Activated naive CD4-positive, alpha-beta T cell treated with anti-CD3 and anti-CD28 coated beads, Interleukin-2, amount 10 ng/mL, durations not matched to agents 7 days and 5 days (primary cell): Measurements from ENCODE around the gene MRPS14.
A peak's percentile ranks its signal among the peaks of the same experiment; 100 is the strongest.

ENCODE experiments used
- CTCF ChIA-PET: fragments of 350-600 bp; sonication (Branson Sonifier 250); formaldehyde crosslinking; loops from one replicate; lab custom pipeline; 2021; ENCODE audit warnings: antibody characterized with exemption; lab: Charles Lee
- DNase-seq: peaks from one replicate; pipeline ENCODE4 v3.0.0-alpha.2; 2020
- H3K27ac Mint-ChIP-seq: one replicate; pipeline ENCODE4 v1.8.0; 2021; ENCODE audit warnings: mild to moderate bottlenecking, moderate library complexity, mixed read lengths
- H3K27me3 Mint-ChIP-seq: one replicate; pipeline ENCODE4 v1.8.0; 2021; ENCODE audit warnings: mild to moderate bottlenecking, mixed read lengths
- H3K36me3 Mint-ChIP-seq: one replicate; pipeline ENCODE4 v1.8.0; 2021; ENCODE audit warnings: mixed read lengths
- H3K4me1 Mint-ChIP-seq: one replicate; pipeline ENCODE4 v1.8.0; 2021; ENCODE audit warnings: mixed read lengths
- H3K4me3 Mint-ChIP-seq: one replicate; pipeline ENCODE4 v1.8.0; 2021; ENCODE audit warnings: mild to moderate bottlenecking, moderate library complexity, mixed read lengths
- H3K9me3 Mint-ChIP-seq: one replicate; pipeline ENCODE4 v1.8.0; 2021; ENCODE audit warnings: mixed read lengths

The MRPS14 gene

GRCh38 chr1:174988986-174989385 lies 34.2 kb downstream of the MRPS14 start:
- DNase-seq, result no peak
- CTCF ChIA-PET, result interaction anchor here (1.0 kb wide), 1 partner anchor 219 kb away, joined by 3 read pairs; no protein-coding TSS in a partner anchor
- Mint-ChIP-seq H3K9me3 (no peaks in the 10 kb centered on the region), H3K27ac (peak overlapping the region; percentile 75), H3K4me1 (peaks cover 34% of the 10 kb centered on the region), H3K27me3 (no peaks in the 10 kb centered on the region), H3K4me3 (no peak overlapping the region), H3K36me3 (peaks cover 42% of the 10 kb centered on the region)

- CTCF ChIA-PET, result interaction anchor here (1.0 kb wide), 1 partner anchor 218 kb away, joined by 3 read pairs; no protein-coding TSS in a partner anchor
- no peak for DNase-seq
- Mint-ChIP-seq H3K36me3 (peaks cover 39% of the 10 kb centered on the region), H3K27me3 (no peaks in the 10 kb centered on the region), H3K4me3 (no peak overlapping the region), H3K4me1 (peaks cover 36% of the 10 kb centered on the region), H3K27ac (no peak overlapping the region), H3K9me3 (no peaks in the 10 kb centered on the region)
Observed at GRCh38 chr1:174988539-174988938, 34.7 kb downstream of the MRPS14 start.

DNA sequence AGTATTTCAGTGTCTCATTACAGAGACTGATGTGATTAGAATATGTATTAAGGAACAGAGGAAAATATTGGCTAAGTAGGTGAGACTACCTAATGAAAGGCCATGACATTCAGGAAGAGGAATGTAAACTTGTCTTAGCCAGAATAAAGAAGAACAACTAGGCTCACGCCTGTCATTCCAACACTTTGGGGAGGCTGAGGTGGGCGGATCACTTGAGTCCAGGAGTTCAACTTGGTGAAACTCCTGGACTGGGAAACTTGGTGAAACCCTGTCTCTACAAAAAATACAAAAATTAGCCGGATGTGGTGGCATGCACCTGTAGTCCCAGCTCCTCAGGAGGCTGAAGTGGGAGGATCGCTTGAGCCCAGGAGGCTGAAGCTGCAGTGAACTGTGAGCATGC lies 38.3 kb downstream of the MRPS14 start:
- Mint-ChIP-seq H3K27ac (no peak overlapping the region), H3K4me3 (no peak overlapping the region), H3K9me3 (no peaks in the 10 kb centered on the region), H3K4me1 (peaks cover 44% of the 10 kb centered on the region), H3K27me3 (no peaks in the 10 kb centered on the region), H3K36me3 (peaks cover 57% of the 10 kb centered on the region)
- no peak for DNase-seq
- CTCF ChIA-PET, result interaction anchor here (0.6 to 3.2 kb wide), 6 partner anchors 11 to 215 kb away, joined by 3 to 17 read pairs (median 4); partner anchors contain the start of gene CACYBP

GRCh38 chr1:174982971-174983689 lies 40.1 kb downstream of the MRPS14 start:
- H3K36me3 Mint-ChIP-seq, result peaks cover 50% of the 10 kb centered on the region
- CTCF ChIA-PET, result interaction anchor here (0.7 to 3.4 kb wide), 25 partner anchors 9 to 721 kb away, joined by 3 to 25 read pairs (median 4); no protein-coding TSS in a partner anchor
- H3K4me1 Mint-ChIP-seq, result peaks cover 30% of the 10 kb centered on the region
- no peaks in the 10 kb centered on the region for H3K27me3 Mint-ChIP-seq
- DNase-seq, result peak; percentile 55
- H3K4me3 Mint-ChIP-seq, result no peak overlapping the region
- H3K27ac Mint-ChIP-seq, result no peak overlapping the region
- no peaks in the 10 kb centered on the region for H3K9me3 Mint-ChIP-seq

GRCh38 chr1:174976436-174977108 lies 46.7 kb downstream of the MRPS14 start:
- DNase-seq, result no peak
- H3K27ac Mint-ChIP-seq, result no peak overlapping the region
- CTCF ChIA-PET, result interaction anchor here (0.6 to 0.9 kb wide), 4 partner anchors 11 to 951 kb away, joined by 3 to 4 read pairs (median 3); no protein-coding TSS in a partner anchor
- H3K36me3 Mint-ChIP-seq, result peaks cover 63% of the 10 kb centered on the region
- H3K4me3 Mint-ChIP-seq, result no peak overlapping the region
- no peaks in the 10 kb centered on the region for H3K27me3 Mint-ChIP-seq
- H3K9me3 Mint-ChIP-seq, result no peaks in the 10 kb centered on the region
- peaks cover 38% of the 10 kb centered on the region for H3K4me1 Mint-ChIP-seq

DNA sequence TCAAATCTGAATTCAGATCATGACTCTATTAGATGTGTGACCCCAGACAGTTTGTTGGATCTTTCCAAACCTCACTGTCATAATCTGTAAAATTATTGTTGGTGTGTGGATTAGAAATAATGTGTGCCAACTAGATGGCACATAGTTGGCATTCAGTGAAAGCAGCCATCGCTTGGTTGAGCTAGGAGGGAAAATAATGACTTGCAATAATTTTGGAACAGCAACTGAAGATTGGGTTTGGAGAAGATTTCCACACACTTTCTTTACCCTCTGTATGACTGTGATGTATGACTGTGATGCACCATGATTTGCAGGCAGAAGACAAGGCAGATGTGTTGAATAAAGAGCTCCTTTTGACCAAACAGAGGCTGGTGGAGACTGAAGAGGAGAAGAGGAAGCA lies 47.5 kb downstream of the MRPS14 start:
- H3K9me3 Mint-ChIP-seq, result no peaks in the 10 kb centered on the region
- H3K27me3 Mint-ChIP-seq, result no peaks in the 10 kb centered on the region
- H3K4me3 Mint-ChIP-seq, result no peak overlapping the region
- H3K36me3 Mint-ChIP-seq, result peaks cover 61% of the 10 kb centered on the region
- CTCF ChIA-PET, result interaction anchor here (0.6 kb wide), 1 partner anchor 950 kb away, joined by 4 read pairs; no protein-coding TSS in a partner anchor
- peaks cover 39% of the 10 kb centered on the region for H3K4me1 Mint-ChIP-seq
- H3K27ac Mint-ChIP-seq, result no peak overlapping the region
- DNase-seq, result no peak

DNA sequence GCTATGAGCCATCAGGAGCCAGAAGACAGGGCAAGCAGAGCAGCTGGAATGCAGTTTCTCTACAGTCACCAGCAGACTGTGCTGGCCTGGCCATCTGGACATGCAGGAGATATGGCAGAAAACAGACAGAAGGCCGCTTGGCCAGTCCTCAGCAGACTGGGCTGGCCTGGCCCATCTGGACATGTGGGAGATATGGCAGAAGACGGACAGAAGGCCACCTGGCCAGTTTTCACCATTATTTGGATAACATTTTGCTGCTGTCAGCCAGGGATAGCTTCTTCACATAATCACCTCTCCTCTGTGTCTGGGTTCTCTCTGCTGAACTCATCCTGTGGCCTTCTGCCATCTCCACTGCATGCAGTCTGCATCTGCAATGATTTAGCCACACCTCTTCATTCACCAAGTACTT lies 48.5 kb downstream of the MRPS14 start:
- H3K4me3 Mint-ChIP-seq, result no peak overlapping the region
- CTCF ChIA-PET, result interaction anchor here (0.8 to 1.7 kb wide), 2 partner anchors 8 to 11 kb away, joined by 4 to 6 read pairs; no protein-coding TSS in a partner anchor
- no peak overlapping the region for H3K27ac Mint-ChIP-seq
- H3K36me3 Mint-ChIP-seq, result peaks cover 59% of the 10 kb centered on the region
- DNase-seq, result no peak
- no peaks in the 10 kb centered on the region for H3K9me3 Mint-ChIP-seq
- H3K27me3 Mint-ChIP-seq, result no peaks in the 10 kb centered on the region
- H3K4me1 Mint-ChIP-seq, result peaks cover 42% of the 10 kb centered on the region

- no peaks in the 10 kb centered on the region for H3K27me3 Mint-ChIP-seq
- peak overlapping the region; percentile 63 for H3K27ac Mint-ChIP-seq
- no peak overlapping the region for H3K4me3 Mint-ChIP-seq
- DNase-seq, result no peak
- H3K4me1 Mint-ChIP-seq, result peaks cover 65% of the 10 kb centered on the region
- CTCF ChIA-PET, result interaction anchor here (1.0 to 2.3 kb wide), 4 partner anchors 9 to 12 kb away, joined by 3 to 8 read pairs (median 4); no protein-coding TSS in a partner anchor
- H3K9me3 Mint-ChIP-seq, result no peaks in the 10 kb centered on the region
- peaks cover 55% of the 10 kb centered on the region for H3K36me3 Mint-ChIP-seq
Observed at GRCh38 chr1:174971902-174972301, 51.3 kb downstream of the MRPS14 start.

DNA sequence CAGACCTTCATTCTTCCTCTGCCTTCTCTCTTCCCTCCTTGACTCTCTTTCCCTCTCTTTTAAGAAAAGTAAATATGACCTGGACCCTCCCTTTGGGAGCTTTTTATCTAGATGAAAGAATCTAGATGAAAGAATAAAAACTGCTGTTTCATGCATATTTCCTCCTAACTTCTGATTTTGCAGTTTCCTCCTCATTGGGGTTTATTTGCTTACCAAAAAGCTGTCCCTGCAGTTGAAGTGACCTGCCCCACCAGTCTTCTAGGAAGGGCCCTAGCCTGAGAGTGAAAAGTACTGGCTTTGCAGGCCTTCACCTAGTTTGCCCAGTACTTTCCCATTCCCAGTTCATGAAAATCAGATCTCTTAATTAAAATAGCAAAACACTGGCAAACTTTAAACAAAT lies 51.8 kb downstream of the MRPS14 start:
- peak overlapping the region; percentile 64 for H3K27ac Mint-ChIP-seq
- no peaks in the 10 kb centered on the region for H3K27me3 Mint-ChIP-seq
- H3K4me3 Mint-ChIP-seq, result peak overlapping the region; percentile 13
- DNase-seq, result no peak
- CTCF ChIA-PET, result interaction anchor here (1.0 to 2.3 kb wide), 2 partner anchors 11 to 12 kb away, joined by 3 to 8 read pairs; no protein-coding TSS in a partner anchor
- no peaks in the 10 kb centered on the region for H3K9me3 Mint-ChIP-seq
- H3K4me1 Mint-ChIP-seq, result peaks cover 62% of the 10 kb centered on the region
- peaks cover 50% of the 10 kb centered on the region for H3K36me3 Mint-ChIP-seq

- peak overlapping the region; percentile 70 for H3K4me3 Mint-ChIP-seq
- H3K27ac Mint-ChIP-seq, result peak overlapping the region; percentile 94
- DNase-seq, result no peak
Observed at GRCh38 chr1:174969977-174970376, 53.2 kb downstream of the MRPS14 start.

DNA sequence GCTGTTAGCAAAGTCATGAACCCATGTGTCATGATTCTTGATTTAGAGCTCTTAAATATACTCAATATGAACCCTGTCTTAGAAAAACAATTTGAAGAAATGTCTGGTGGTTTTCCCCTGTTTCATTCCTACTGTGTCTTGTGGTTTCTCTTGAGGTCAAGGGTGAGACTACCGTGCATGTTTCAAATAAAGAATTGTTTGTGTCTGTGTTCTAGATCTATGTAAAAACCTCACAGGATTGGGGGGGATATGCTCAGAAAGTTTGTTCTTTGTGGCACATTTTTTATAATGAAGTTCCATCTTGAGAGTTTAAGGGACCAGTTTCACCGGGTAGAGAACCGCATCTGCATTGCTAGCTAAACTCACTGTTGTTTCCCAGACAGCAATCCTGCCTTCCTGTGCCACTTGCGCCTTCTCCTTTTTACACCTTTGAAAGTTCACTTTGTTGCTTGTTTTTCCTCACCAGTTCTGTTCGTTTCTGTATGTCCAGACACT lies 54.4 kb downstream of the MRPS14 start:
- no peaks in the 10 kb centered on the region for H3K27me3 Mint-ChIP-seq
- H3K27ac Mint-ChIP-seq, result peak overlapping the region; percentile 94
- peak; percentile 45 for DNase-seq
- peaks cover 83% of the 10 kb centered on the region for H3K4me1 Mint-ChIP-seq
- H3K9me3 Mint-ChIP-seq, result no peaks in the 10 kb centered on the region
- CTCF ChIA-PET, result interaction anchor here (1.0 to 2.0 kb wide), 4 partner anchors 9 to 38 kb away, joined by 3 to 7 read pairs (median 5); no protein-coding TSS in a partner anchor
- H3K4me3 Mint-ChIP-seq, result peak overlapping the region; percentile 70
- peaks cover 31% of the 10 kb centered on the region for H3K36me3 Mint-ChIP-seq

More at GRCh38 chr1:174969977-174970376, 53.2 kb downstream of the MRPS14 start:
- H3K9me3 Mint-ChIP-seq, result no peaks in the 10 kb centered on the region
- H3K36me3 Mint-ChIP-seq, result peaks cover 38% of the 10 kb centered on the region
- CTCF ChIA-PET, result interaction anchor here (2.3 kb wide), 1 partner anchor 13 kb away, joined by 8 read pairs; no protein-coding TSS in a partner anchor
- no peaks in the 10 kb centered on the region for H3K27me3 Mint-ChIP-seq
- peaks cover 71% of the 10 kb centered on the region for H3K4me1 Mint-ChIP-seq

GRCh38 chr1:174967845-174968705 lies 55.1 kb downstream of the MRPS14 start:
- Mint-ChIP-seq H3K4me3 (peak overlapping the region; percentile 70), H3K27ac (peak overlapping the region; percentile 94), H3K9me3 (no peaks in the 10 kb centered on the region), H3K27me3 (no peaks in the 10 kb centered on the region), H3K4me1 (peaks cover 88% of the 10 kb centered on the region), H3K36me3 (peaks cover 29% of the 10 kb centered on the region)
- DNase-seq, result no peak
- CTCF ChIA-PET, result interaction anchor here (0.7 to 2.0 kb wide), 5 partner anchors 10 to 130 kb away, joined by 3 to 7 read pairs (median 4); no protein-coding TSS in a partner anchor

DNA sequence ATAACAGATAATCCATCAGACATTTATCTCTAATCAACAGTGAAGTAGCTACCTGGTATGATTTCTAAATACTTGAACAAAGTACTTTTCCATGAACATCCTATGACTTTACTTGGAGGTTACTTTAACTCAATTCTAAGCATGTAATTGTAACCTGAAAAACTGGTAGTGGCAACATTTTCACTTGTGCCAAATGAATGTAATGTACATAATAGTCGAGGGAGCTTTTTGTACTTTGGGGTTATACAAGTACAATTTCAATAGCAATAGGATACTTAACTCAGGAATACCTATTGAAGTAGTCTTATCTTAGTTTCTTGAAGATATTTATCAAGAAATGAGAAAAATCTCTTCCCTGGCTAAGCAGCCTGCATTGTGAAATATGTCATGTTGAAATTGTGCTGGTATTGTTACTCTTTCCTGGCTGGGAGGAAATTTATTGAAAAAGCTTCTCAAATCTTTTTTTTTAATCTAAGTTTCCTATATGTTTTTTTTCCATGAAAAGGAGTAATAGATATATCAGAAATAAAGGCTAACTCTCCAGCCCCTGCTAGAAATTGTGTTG lies 57.1 kb downstream of the MRPS14 start:
- CTCF ChIA-PET, result interaction anchor here (0.7 to 1.2 kb wide), 4 partner anchors 11 to 64 kb away, joined by 3 to 4 read pairs (median 3); no protein-coding TSS in a partner anchor
- Mint-ChIP-seq H3K27ac (peak overlapping the region; percentile 100), H3K4me3 (peak overlapping the region; percentile 84), H3K36me3 (peaks cover 16% of the 10 kb centered on the region), H3K4me1 (peaks cover 73% of the 10 kb centered on the region), H3K9me3 (no peaks in the 10 kb centered on the region), H3K27me3 (no peaks in the 10 kb centered on the region)
- no peak for DNase-seq
